ENCODE measurements around the gene DNAJC4.

DNAJC4 gene

GRCh38 chr11:64261556-64262080, 31.3 kb downstream of the DNAJC4 start:
- DNase-seq: no peak

GRCh38 chr11:64262271-64263002, 32.1 kb downstream of the DNAJC4 start:
- no peak for DNase-seq

DNA sequence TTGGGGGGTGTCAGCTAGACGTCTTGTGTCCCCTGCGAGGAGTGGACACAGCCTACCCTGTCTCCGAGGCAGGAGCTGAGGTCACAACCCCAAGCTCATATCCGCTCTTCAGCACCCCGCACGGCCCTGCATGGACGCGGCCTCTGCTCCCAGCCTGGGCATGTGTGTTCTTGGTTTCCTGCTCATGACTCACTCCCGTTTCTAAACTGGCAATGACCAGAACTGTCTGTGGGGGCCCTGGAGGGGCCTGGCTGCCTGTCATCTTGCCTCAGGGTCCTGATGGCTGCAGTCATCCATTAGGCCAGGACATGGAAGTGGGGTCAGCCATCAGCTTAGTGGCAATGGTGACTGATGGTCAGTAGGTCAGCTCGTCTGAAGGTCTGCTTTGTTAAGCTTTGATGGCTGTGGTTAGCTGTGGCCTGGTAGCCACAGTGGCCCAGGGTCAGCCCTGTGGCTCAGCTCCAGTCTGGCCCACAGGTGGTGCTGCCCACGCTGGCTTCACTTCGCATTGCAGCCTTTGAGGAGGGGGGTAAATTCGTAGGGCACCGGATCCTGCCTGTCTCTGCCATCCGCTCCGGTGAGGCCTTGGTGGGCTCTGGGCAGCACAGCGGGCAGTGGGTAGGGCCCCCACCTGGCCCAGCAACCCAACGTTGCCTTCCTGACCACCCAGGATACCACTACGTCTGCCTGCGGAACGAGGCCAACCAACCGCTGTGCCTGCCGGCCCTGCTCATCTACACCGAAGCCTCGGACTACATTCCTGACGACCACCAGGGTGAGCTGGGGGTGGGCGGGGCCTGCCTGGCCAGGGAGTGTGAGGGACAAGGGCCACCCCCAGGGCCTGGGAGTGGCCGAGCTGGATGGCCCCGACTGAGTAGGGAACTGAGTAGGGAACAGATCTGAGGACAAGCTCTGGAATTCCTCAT, 32.9 kb downstream of the DNAJC4 start:
- no peak for DNase-seq

DNA sequence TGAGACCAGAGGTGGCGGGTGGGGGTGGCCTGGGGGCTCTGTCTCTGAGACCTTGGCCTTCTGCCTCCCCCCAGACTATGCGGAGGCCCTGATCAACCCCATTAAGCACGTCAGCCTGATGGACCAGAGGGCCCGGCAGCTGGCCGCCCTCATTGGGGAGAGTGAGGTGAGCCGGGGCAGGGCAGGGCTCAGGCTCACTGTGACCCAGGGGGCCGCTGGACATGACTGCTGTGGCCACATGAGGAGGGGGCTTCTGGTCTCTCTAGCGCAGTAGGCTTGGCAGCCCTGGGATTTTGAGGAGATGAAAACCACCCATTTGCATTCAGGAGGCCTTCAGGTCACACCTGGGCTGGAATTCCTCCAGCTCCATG, 33.6 kb downstream of the DNAJC4 start:
- no peak for DNase-seq

GRCh38 chr11:64264371-64264852, 34.1 kb downstream of the DNAJC4 start:
- no peak for DNase-seq

DNA sequence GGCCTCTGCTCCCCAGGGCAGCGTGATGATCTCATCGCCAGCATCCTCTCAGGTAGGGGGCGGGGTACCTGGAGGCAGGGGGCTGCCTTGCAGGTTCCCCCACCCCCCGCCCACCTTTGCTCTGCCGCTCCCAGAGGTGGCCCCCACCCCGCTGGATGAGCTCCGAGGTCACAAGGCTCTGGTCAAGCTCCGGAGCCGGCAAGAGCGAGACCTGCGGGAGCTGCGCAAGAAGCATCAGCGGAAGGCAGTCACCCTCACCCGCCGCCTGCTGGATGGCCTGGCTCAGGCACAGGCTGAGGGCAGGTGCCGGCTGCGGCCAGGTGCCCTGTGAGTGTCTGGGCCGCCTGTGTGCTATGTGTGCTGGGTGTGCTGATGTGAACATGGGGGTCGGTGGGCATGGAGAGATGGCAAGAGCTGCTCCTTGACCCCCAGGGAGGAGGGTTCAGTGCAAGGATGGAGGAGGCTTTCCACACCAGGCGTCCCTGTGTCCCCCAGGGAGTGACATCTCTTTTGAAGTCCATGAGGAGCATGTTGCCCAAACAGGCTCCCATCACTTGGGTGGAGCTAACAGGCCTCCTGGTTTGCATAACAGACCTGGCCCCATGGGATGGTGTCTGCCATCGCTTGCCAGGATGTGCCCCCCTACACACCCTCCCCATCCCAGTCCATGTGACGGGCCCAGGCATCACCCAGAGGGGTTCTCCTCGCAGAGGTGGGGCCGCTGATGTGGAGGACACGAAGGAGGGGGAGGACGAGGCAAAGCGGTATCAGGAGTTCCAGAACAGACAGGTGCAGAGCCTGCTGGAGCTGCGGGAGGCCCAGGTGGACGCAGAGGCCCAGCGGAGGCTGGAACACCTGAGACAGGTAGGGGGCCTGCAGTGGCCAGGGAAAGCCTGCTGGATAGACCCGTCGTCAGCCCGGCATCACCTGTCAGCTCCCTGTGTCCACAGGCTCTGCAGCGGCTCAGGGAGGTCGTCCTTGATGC, 35.1 kb downstream of the DNAJC4 start:
- no peak for DNase-seq

DNA sequence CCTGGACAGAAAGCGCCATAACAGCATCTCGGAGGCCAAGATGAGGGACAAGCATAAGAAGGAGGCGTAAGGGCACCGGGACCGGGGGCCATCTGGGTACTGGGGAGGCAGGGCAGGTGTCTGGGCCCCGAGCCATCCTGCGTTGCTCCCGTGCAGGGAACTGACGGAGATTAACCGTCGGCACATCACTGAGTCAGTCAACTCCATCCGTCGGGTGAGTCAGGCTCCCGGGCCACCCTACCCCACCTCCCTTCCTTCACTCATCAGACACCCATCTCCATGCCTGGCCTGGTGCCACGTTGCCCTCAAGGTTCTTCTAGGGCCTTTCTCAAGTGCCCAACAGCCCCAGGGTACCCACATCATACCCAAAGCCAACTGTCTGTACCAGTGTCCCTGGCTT, 36.0 kb downstream of the DNAJC4 start:
- DNase-seq: no peak

GRCh38 chr11:64267207-64267945, 37.0 kb downstream of the DNAJC4 start:
- no peak for DNase-seq

DNA sequence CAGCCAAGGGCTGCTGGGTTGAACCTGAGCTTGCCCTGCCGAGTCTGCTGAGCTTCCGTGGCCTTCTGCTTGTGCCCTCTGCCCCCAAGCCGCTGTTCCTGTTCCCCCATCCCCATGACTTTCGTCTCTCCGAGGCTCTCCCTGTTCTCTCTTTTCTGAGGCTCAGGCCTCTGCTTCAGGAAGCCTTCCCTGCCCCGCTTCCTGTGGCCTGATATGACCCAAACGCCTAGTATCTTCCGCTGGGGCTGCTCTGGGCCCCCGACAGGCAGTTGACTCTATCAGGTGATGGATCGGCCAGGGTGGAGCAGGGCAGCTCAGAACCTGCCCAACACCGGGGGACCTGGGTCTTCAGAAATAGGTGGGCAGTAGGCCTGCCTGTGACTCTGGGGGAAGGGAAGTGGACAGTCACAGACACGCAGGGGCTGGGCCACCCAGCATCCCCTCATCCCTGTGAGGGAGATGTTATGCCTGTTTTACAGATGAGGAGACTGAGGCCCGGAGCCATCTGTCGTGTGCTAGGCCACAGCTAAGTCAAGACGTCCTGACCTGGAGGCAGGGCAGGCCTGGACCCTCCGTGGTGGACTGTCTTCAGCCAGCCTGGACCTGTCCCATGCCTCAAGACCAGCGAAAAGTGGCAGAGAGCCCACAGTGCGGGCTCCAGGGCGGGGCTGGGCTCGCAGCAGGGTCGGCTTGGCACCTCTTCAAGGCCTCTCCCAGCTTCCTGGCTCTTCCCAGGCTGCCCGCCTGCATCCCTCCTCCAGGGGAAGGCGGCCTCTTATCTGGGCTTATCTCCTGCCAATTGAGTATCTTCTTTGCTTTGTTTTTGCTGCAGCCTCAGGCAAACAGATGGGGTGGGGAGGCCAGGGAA, 37.9 kb downstream of the DNAJC4 start:
- no peak for DNase-seq

DNA sequence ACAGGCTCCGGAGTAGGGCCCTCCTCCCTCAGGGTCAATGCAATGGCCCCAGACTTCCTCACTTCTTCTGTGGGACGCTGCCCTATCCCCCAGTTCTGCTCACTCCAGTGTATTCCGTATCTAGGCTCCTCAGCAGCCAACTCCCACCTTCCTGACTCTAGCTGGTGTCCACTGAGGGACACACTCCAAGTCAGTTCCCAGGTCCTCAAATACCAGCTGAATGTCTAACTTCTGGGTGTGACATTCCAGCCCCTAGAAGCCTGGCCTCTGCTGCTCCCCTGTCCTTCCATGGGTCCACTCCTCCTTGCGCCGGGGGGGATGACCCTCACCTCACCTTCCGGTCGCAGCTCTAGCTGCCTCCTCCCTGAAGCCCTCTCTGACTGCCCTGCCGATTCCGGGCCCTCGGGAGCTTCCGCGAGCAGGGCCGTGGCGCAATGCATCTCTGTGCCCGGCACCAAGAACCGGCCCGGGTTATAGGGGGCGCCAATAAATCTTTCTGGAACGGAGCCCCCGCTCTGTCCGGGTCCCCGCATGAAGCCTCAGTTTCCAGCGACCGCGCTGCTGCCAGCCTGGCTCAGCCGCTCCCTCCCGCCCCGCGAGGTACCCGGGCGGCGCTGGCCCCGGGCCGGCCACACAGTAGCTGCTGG, 38.7 kb downstream of the DNAJC4 start:
- no peak for DNase-seq

DNA sequence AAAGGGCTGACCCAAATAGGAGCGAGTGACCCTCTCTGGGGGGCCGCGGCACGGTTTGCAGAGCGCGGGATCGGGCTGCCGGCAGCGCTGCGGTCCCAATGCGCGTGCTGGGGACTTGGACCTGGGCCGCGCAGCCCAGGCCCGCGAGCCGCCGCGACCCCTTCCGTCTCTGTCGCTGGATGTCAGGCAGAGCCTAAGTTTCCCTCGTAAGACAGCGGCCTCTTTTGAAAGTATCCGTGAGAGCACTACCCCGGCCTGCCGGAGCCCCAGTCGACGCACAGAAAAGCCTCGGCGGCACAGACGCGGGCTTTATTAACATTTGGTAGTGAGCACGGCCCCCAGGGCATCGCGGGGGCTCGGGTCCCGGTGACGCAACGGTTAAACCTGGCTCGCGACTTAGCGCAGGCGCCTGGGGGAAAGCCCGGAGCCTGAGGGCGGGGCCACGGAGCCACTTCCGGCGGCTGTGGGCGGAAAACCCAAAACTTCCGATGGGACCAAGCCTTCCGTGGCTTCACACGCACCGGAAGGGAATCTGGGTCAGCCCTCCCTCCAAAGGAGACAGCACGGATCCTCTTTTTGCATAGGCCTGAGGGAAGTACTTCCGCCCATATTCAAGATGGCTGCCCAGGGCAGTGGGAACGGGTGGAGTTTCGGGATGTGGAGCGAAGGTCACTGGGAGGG, 39.3 kb downstream of the DNAJC4 start:
- peak; percentile 98 for DNase-seq

DNA sequence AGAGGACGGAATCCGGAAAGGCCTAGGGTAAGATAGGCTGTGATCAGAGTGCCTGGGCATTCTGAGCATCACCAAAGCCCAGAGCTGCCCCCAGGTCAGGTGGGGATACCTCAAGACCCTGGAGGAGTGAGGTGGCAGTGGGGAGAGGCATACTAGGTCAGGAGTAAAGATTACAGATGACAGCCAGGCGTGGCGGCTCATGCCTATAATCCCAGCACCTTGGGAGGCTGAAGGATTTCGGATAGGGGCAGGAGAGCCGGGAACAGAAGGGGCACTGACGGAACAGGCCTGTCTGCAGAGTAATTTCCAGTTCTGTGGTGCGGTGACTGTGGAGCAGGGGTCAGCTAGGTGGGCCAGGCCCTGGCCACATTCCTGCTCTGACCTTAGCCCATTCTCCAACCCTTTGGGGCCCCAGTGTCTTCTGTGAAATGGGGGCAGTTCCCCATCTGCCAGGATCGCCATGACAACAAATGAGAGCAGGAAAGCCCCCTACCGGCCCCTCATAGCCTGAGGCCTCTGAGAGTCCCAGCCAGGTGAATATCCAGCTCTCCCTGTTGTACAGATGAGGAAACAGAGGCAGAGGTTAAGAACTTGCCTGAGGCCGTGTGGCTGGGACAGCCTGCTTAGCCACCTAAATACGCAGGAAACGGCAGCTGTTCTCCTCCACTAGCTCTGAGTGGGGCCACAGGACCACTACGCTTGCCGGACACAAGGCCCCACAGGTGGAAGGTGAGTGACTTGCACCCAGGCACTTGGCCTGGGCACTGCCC, 44.9 kb downstream of the DNAJC4 start:
- DNase-seq: no peak

DNA sequence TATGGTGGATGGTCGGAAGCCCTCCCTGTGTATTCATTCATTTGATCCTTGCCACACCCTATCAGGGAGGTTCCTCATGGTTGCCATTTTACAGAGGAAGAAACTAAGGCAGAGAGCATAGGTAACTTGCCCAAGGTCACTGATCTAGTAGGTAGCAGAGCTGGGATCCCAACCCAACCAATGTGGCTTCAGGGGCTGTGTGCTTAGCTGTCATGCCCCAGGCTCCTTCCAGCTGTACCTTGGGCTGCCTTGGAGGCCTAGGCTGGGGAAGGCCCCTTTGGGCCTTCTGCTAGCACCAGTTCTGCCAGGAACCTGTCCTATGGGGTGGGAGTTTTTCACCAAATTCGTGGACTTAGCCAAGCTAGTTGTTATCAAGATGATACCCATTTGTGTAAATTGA, 45.5 kb downstream of the DNAJC4 start:
- DNase-seq: no peak

DNA sequence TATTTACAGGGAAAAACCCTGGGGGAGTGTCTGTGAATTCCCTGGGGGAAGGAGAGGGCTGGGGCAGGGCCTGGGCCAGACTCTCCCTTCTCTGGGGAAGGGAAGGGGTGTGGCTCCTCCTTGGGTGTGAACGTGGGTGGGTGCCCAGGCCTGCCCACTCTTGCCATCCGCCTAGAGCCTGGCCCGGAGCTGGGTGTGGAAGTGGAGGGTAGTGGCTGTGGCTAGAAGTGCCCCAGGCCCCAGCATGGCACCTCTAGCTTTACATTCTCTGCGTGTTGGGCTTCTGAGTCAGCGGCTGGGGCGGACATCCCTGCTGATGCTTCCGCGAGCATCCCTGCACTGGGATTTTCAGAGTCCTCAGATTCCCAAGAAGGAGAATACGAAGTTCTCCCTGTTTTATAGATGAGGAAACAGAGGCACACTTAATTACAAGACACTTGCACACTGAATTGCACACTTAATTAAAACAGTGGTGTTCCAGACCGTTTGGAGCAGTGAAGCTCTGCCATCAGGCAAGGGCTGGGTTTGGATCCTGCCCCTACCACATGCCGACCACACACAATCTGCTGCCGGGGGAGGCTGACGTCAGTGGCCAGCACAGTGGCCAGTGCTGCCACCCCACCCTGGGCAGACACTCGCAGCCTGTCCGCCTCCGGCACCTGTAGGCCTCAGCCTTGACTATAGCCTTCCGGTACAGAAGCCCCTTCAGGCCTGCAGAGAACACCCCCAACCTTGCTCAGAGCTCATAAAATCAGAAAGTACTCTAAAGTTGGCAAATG, 46.5 kb downstream of the DNAJC4 start:
- DNase-seq: no peak

GRCh38 chr11:64278576-64279190, 48.3 kb downstream of the DNAJC4 start:
- DNase-seq: no peak

GRCh38 chr11:64281957-64282770, 51.8 kb downstream of the DNAJC4 start:
- no peak for DNase-seq

DNA sequence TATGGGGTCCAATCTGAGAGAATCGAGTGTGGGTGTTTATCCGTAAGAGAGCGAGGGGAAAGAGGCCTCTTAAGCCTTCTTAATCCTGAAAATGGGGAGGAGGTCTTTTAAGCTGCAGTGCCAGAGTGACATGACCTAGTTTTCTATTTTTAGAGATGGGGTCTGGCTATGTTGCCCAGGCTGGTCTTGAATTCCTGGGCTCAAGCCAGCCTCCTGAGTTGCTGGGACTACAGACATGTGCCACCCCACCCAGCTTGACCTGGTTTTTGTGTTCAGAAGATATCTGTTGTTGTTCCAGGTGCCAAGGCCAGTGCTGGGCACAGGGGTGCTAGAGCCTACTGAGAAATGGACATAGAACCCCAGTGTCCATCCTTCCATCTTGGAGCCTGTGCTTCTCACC, 52.7 kb downstream of the DNAJC4 start:
- no peak for DNase-seq

Measured in SHP77 treated with DMSO at 0.1 percent for 48 hours (cell line).